B cell (primary cell): ENCODE data around the gene AURKAIP1. TPM values are rescaled to one million over a fixed set of nuclear protein-coding genes. Genes with fewer than 3 reads are reported as not detected.

Source experiments
- ATAC-seq: fragments of 200-7000 bp; cut with Tn5 transposase; one replicate; pipeline ENCODE4 v1.10.0; 2021; ENCODE audit warnings: low read depth, mild to moderate bottlenecking, moderate number of reproducible peaks, moderate library complexity
- CTCF ChIA-PET: fragments of 350-600 bp; sonication (Branson Sonifier 250); formaldehyde crosslinking; loops from one replicate; lab custom pipeline; 2021; ENCODE audit warnings: antibody characterized with exemption, inconsistent platforms; lab: Charles Lee
- POLR2A ChIA-PET: fragments of 350-600 bp; sonication (Branson Sonifier 250); formaldehyde crosslinking; loops from one replicate; lab custom pipeline; 2021; ENCODE audit warnings: antibody characterized with exemption; lab: Charles Lee
- DNase-seq: peaks from one replicate; pipeline ENCODE4 v3.0.0; 2013
- H2AFZ ChIP-seq: 2 replicates; pipeline ENCODE4 v1.6.1; 2012; ENCODE audit warnings: mild to moderate bottlenecking, low read depth, low read length; ENCODE audit not compliant: insufficient read depth, poor library complexity, severe bottlenecking
- H3K27ac ChIP-seq, 2 donors: 1 replicate in 1 of 2; 2 replicates in 1 of 2; pipeline ENCODE4 v1.5.1; 2012 to 2013; ENCODE audit warnings: low read length in 2 of 2, mild to moderate bottlenecking in 2 of 2, moderate library complexity in 1 of 2
- H3K27me3 ChIP-seq, 4 experiments: fragments of 200-600 bp in 1 of 4; sonication (generic) in 1 of 4; replicated peaks in 1 of 4; 1 replicate in 2 of 4; 2 replicates in 2 of 4; pipeline versions ENCODE4 v1.6.1 to v1.7.0; 2013 to 2016; ENCODE audit warnings: low read length in 3 of 4, mild to moderate bottlenecking in 2 of 4, mixed read lengths in 1 of 4, moderate library complexity in 1 of 4; ENCODE audit not compliant: insufficient read depth in 4 of 4, control insufficient read depth in 3 of 4; ENCODE audit errors: control extremely low read depth in 1 of 4
- H3K36me3 ChIP-seq, 2 experiments: replicated peaks in 1 of 2; 1 replicate in 1 of 2; 2 replicates in 1 of 2; pipeline versions ENCODE4 v1.6.1 to v1.7.1; 2013; ENCODE audit warnings: low read length in 1 of 2; ENCODE audit not compliant: insufficient read depth in 2 of 2, control insufficient read depth in 1 of 2; ENCODE audit errors: control extremely low read depth in 1 of 2, extremely low read depth in 1 of 2
- H3K4me1 ChIP-seq, 2 donors: fragments of 200-600 bp in 1 of 2; sonication (generic) in 1 of 2; 1 replicate in 1 of 2; 2 replicates in 1 of 2; pipeline versions ENCODE4 v1.5.1 to v1.6.1; 2013 to 2017; ENCODE audit warnings: low read length in 2 of 2; ENCODE audit not compliant: control insufficient read depth in 2 of 2, insufficient read depth in 2 of 2
- H3K4me2 ChIP-seq: replicated peaks from 2 replicates; pipeline ENCODE3; 2012; ENCODE audit warnings: mild to moderate bottlenecking, low read depth, low read length; ENCODE audit not compliant: poor library complexity, severe bottlenecking
- H3K4me3 ChIP-seq, 5 experiments: fragments of 200-600 bp in 1 of 5; sonication (generic) in 1 of 5; 1 replicate in 3 of 5; 2 replicates in 2 of 5; pipeline versions ENCODE4 v1.5.1 to v1.7.0; 2011 to 2016; ENCODE audit warnings: low read length in 4 of 5, mild to moderate bottlenecking in 4 of 5, low read depth in 2 of 5, control low read depth in 1 of 5, moderate library complexity in 1 of 5; ENCODE audit not compliant: insufficient read depth in 1 of 5; ENCODE audit errors: control extremely low read depth in 1 of 5, extremely low read depth in 1 of 5
- H3K79me2 ChIP-seq: fragments of 200-600 bp; sonication (generic); one replicate; pipeline ENCODE4 v1.6.0; 2016; ENCODE audit warnings: low read length; ENCODE audit not compliant: control insufficient read depth, insufficient read depth
- H3K9ac ChIP-seq: fragments of 200-600 bp; sonication (generic); 2 replicates; pipeline ENCODE4 v1.6.1; 2017; ENCODE audit warnings: mild to moderate bottlenecking, low read length, moderate library complexity
- H3K9me3 ChIP-seq, 3 donors: one replicate each; pipeline versions ENCODE4 v1.6.1 to v1.7.1; 2013; ENCODE audit warnings: low read length in 2 of 3; ENCODE audit not compliant: control insufficient read depth in 2 of 3, insufficient read depth in 1 of 3; ENCODE audit errors: control extremely low read depth in 1 of 3
- H4K20me1 ChIP-seq: 2 replicates; pipeline ENCODE4 v1.6.0; 2012; ENCODE audit warnings: mild to moderate bottlenecking, low read length; ENCODE audit not compliant: insufficient read depth, control insufficient read depth, poor library complexity, severe bottlenecking
- H3K27ac Mint-ChIP-seq: one replicate; pipeline ENCODE4 v1.8.0; 2021; ENCODE audit warnings: mixed read lengths
- H3K27me3 Mint-ChIP-seq: one replicate; pipeline ENCODE4 v1.8.0; 2021; ENCODE audit warnings: mixed read lengths
- H3K4me1 Mint-ChIP-seq: one replicate; pipeline ENCODE4 v1.8.0; 2021; ENCODE audit warnings: mixed read lengths
- H3K4me3 Mint-ChIP-seq: one replicate; pipeline ENCODE4 v1.8.0; 2021; ENCODE audit warnings: mixed read lengths
- H3K9me3 Mint-ChIP-seq: one replicate; pipeline ENCODE4 v1.8.0; 2022; ENCODE audit warnings: mixed read lengths; ENCODE audit not compliant: insufficient read depth
- EZH2 ChIP-seq: IDR thresholded peaks from 2 replicates; pipeline ENCODE4 v1.6.1; 2012; ENCODE audit warnings: borderline replicate concordance, low read depth, mild to moderate bottlenecking, moderate library complexity, low read length; ENCODE audit not compliant: insufficient read depth, poor library complexity, severe bottlenecking
- WGBS: methylation state at CpG from one replicate; pipeline ENCODE4 v1.1.5; 2013; ENCODE audit warnings: missing lambda C conversion rate; ENCODE audit not compliant: insufficient coverage; 5-methylcytosine and 5-hydroxymethylcytosine counted together
- intact Hi-C: fragments of 100-400 bp; cut with micrococcal nuclease; formaldehyde crosslinking; loops from one replicate; pipeline ENCODE4 v1.10.0; 2022
- polyA plus RNA-seq: library from polyadenylated mRNA; depleted of rRNA; stranded (reverse); fragments of >200 nt; gene quantifications from 2 replicates; pipeline ENCODE4 v1.2.3, GENCODE V29; 2012
- total RNA-seq, 2 donors: library from RNA; stranded (reverse); fragments of 120-200 nt in 1 of 2; gene quantifications; 1 replicate in 1 of 2; 2 replicates in 1 of 2; pipeline versions ENCODE4 v1.2.3 to v1.2.4, GENCODE V29; 2013 to 2022
- TF ChIP-seq, protein P1 (sequence below): fragments of 200-600 bp; IDR thresholded peaks from one replicate; pipeline ENCODE4 v1.8.0; 2022; ENCODE audit warnings: antibody characterized with exemption, mild to moderate bottlenecking

AURKAIP1 gene
- total and polyA plus RNA-seq, 2 donors (not counting 1 experiment from before 2014, with no cell fraction given) = 61.1 to 61.7 TPM

DNA sequence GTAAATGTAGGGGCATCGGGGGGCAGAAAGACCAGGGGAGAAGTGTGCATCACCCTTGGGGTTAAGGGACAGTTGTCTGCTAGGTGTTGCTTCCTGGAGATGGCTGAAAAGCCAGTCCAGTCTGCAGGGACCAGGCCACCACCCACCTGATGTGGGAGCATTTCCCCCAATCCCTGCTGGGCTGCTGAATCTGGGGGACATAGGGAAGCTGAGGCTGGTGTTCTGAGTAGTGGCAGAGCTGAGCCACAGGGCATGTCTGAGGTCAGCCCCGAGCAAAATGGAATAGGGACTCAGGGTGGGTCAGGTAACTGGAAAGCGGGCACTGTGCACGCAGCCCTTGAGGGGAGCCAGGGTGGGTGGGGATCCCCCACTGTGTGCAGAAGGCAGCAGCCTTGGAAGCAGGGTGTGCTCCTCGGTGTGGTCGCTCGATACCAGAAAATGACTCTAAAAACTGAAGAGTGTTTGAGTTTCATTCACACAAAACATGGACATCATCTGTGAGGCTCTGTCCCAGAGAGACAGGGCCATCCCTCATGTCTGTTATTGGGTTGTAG, 26.5 kb upstream of the AURKAIP1 start:
- CTCF ChIA-PET = no interaction called here

More for the DNA sequence above, 26.5 kb upstream of the AURKAIP1 start:
- no peak overlapping the region for H2AFZ ChIP-seq
- peaks cover 0 to 52% of the 10 kb centered on the region in 2 experiments for H3K36me3 ChIP-seq
- DNase-seq (no peak), ATAC-seq (no peak)
- peaks cover 34 to 41% of the 10 kb centered on the region in 2 donors for H3K4me1 ChIP-seq
- no peak for TF ChIP-seq EZH2
- TF ChIP-seq, protein P1, sequence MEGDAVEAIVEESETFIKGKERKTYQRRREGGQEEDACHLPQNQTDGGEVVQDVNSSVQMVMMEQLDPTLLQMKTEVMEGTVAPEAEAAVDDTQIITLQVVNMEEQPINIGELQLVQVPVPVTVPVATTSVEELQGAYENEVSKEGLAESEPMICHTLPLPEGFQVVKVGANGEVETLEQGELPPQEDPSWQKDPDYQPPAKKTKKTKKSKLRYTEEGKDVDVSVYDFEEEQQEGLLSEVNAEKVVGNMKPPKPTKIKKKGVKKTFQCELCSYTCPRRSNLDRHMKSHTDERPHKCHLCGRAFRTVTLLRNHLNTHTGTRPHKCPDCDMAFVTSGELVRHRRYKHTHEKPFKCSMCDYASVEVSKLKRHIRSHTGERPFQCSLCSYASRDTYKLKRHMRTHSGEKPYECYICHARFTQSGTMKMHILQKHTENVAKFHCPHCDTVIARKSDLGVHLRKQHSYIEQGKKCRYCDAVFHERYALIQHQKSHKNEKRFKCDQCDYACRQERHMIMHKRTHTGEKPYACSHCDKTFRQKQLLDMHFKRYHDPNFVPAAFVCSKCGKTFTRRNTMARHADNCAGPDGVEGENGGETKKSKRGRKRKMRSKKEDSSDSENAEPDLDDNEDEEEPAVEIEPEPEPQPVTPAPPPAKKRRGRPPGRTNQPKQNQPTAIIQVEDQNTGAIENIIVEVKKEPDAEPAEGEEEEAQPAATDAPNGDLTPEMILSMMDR = no peak
- Mint-ChIP-seq H3K27me3 (no peaks in the 10 kb centered on the region), H3K4me1 (peaks cover 50% of the 10 kb centered on the region), H3K9me3 (no peaks in the 10 kb centered on the region), H3K4me3 (peak overlapping the region; percentile 94), H3K27ac (peak overlapping the region; percentile 42)
- H3K79me2 ChIP-seq = peaks cover 61% of the 10 kb centered on the region
- WGBS = 95% methylated on average over 6 of the region's 7 CpGs
- H3K4me2 ChIP-seq = no peak overlapping the region
- POLR2A ChIA-PET = no interaction called here
- no peak overlapping the region for H3K4me3 ChIP-seq
- H4K20me1 ChIP-seq = peaks cover 22% of the 10 kb centered on the region
- intact Hi-C loops = no loop called here
- no peaks in the 10 kb centered on the region for H3K27me3 ChIP-seq
- no peaks in the 10 kb centered on the region for H3K9me3 ChIP-seq
- no peak overlapping the region for H3K27ac ChIP-seq
- no peak overlapping the region for H3K9ac ChIP-seq
